ENCODE data around the gene INPP5F. TPM values are rescaled to one million over a fixed set of nuclear protein-coding genes. Genes with fewer than 3 reads are reported as not detected.

The INPP5F gene
- total and polyA plus RNA-seq, 2 of the 13 experiments (the other 11 are each of a cell fraction or from before 2014, with no cell fraction given), result 12.5 to 15.7 TPM

GRCh38 chr10:119805702-119806230 is 79.9 kb downstream of the INPP5F start:
- Histone ChIP-seq H3K9ac (ENCODE audit: insufficient read depth, low read depth, low read length) (no peak overlapping the region), H3K27ac (ENCODE audit: extremely low read length, insufficient read depth, low read length) (no peak overlapping the region), H3K9me3 (ENCODE audit: low read length) (no peaks in the 10 kb centered on the region), H3K4me3 (replicated peaks in 1 of 3; ENCODE audit: insufficient read depth in 1 of 3, low read depth in 2 of 3, low read length in 3 of 3) (no peak overlapping the region), H4K20me1 (ENCODE audit: insufficient read depth, low read length) (no peaks in the 10 kb centered on the region), H3K36me3 (replicated peaks in 1 of 2; ENCODE audit: control insufficient read depth in 1 of 2, insufficient read depth in 2 of 2, low read length in 2 of 2) (peaks cover 2 to 30% of the 10 kb centered on the region in 2 experiments; a peak in 4 of 5 replicates), H2AFZ (ENCODE audit: low read length) (no peak overlapping the region), H3K27me3 (ENCODE audit: control insufficient read depth in 1 of 2, insufficient read depth in 2 of 2, low read length in 2 of 2) (no peaks in the 10 kb centered on the region), H3K79me2 (ENCODE audit: insufficient read depth, low read length) (no peaks in the 10 kb centered on the region), H3K4me1 (ENCODE audit: insufficient read depth, low read length) (no peaks in the 10 kb centered on the region), H3K4me2 (ENCODE audit: low read depth, low read length) (no peak overlapping the region)
- no peak for FAIRE-seq
- ChIA-PET POLR2A (no interaction called here), CTCF (ENCODE audit: low intra/inter-chr PET ratio, low total read pairs) (no interaction called here)
- TF ChIP-seq IKZF1 (IDR thresholded peaks at IDR 0.05) (no peak), ZNF274 (CRISPR knock-in tag; IDR thresholded peaks at IDR 0.05) (no peak), TCF7L2 (IDR thresholded peaks at IDR 0.05; ENCODE audit: low read depth, low read length) (no peak), MXD4 (CRISPR knock-in tag; IDR thresholded peaks at IDR 0.05) (no peak), GPBP1L1 (CRISPR knock-in tag; IDR thresholded peaks at IDR 0.05) (no peak), DR1 (CRISPR knock-in tag; IDR thresholded peaks at IDR 0.05) (no peak), ZNF44 (CRISPR knock-in tag; IDR thresholded peaks at IDR 0.05) (no peak), ZNF672 (CRISPR knock-in tag; IDR thresholded peaks at IDR 0.05) (no peak), EEA1 (CRISPR knock-in tag; IDR thresholded peaks at IDR 0.05; ENCODE audit: borderline replicate concordance) (no peak), GPN1 (CRISPR knock-in tag; IDR thresholded peaks at IDR 0.05; ENCODE audit: borderline replicate concordance) (no peak), TAF15 (IDR thresholded peaks at IDR 0.05; ENCODE audit: low read depth, low read length, poor library complexity, severe bottlenecking) (no peak), ZNF644 (CRISPR knock-in tag; IDR thresholded peaks at IDR 0.05; ENCODE audit: low read depth) (no peak), IRF2 (CRISPR knock-in tag; IDR thresholded peaks at IDR 0.05) (no peak), EHMT2 (IDR thresholded peaks at IDR 0.05; ENCODE audit: borderline replicate concordance, low read depth, low read length) (no peak), SP2 (CRISPR knock-in tag; IDR thresholded peaks at IDR 0.05) (no peak), ZKSCAN8 (CRISPR knock-in tag; IDR thresholded peaks at IDR 0.05; ENCODE audit: borderline replicate concordance) (no peak)
- intact Hi-C loops (cut with micrococcal nuclease; ENCODE audit: unreplicated experiment), result no loop called here
- BruUV-seq (replicated peaks), result no TSS peak
- 96% methylated on average over 5 of the region's 5 CpGs for WGBS (ENCODE audit: low lambda C conversion rate)
- no peak for ATAC-seq
- DNase-seq (ENCODE audit: low spot score), result no peak
- in situ Hi-C loops (cut with HindIII; ENCODE audit: extremely low pct_ligation_motif_present, low pct_unique_long_range_greater_than_20kb), result no loop called here
